GM12875 (cell line): ENCODE results near the gene SOBP.

ENCODE experiments used
- H3K4me3 ChIP-seq: one replicate; pipeline ENCODE4 v1.5.1; 2011; ENCODE audit warnings: low read depth, low read length, control low read depth
- TF ChIP-seq, protein P1 (sequence below): IDR thresholded peaks from 2 replicates; pipeline ENCODE4 v1.5.1; 2011; ENCODE audit warnings: low read depth, mild to moderate bottlenecking, control low read depth, inconsistent platforms, low read length, moderate library complexity, borderline replicate concordance; ENCODE audit not compliant: insufficient read depth

Gene SOBP

DNA sequence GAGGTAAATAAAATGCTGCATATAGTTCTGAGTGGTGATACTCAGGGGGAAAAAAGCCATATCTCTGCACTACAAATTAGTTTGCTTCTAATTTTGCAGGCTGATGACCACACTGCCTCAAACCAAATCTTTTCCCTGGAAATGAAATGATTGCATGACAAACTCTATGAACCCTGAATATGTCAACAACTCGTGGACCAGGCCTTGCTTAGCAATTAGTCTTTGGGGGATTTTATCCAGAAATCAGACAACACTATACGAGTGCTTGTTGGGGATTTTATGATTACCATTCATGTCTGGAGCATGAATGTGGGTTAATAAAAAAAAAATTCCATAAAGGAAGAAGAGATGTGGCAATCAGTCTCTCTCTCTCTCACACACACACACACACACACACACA lies 42.0 kb downstream of the SOBP start:
- H3K4me3 ChIP-seq: no peak overlapping the region
- TF ChIP-seq, protein P1, sequence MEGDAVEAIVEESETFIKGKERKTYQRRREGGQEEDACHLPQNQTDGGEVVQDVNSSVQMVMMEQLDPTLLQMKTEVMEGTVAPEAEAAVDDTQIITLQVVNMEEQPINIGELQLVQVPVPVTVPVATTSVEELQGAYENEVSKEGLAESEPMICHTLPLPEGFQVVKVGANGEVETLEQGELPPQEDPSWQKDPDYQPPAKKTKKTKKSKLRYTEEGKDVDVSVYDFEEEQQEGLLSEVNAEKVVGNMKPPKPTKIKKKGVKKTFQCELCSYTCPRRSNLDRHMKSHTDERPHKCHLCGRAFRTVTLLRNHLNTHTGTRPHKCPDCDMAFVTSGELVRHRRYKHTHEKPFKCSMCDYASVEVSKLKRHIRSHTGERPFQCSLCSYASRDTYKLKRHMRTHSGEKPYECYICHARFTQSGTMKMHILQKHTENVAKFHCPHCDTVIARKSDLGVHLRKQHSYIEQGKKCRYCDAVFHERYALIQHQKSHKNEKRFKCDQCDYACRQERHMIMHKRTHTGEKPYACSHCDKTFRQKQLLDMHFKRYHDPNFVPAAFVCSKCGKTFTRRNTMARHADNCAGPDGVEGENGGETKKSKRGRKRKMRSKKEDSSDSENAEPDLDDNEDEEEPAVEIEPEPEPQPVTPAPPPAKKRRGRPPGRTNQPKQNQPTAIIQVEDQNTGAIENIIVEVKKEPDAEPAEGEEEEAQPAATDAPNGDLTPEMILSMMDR: no peak

DNA sequence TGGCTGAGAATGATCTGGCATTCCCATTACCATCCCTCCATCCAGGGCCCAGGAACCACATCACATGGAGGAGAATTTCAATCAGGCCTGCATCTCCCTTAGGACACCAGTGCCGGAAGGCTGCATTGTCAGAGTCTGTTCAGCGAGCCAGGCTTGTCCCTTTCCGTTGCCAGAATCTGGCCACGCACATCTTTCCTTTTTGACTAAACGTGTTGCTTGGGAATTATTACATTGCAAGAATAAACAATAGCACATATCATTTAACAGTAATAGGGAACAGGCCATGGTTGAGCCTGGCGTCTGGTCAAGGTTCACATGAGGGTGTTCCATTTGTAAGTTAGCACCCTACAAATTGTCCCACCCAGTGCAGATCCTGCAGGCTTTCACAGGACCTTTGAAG lies 42.8 kb downstream of the SOBP start:
- TF ChIP-seq, protein P1: no peak
- H3K4me3 ChIP-seq: no peak overlapping the region

DNA sequence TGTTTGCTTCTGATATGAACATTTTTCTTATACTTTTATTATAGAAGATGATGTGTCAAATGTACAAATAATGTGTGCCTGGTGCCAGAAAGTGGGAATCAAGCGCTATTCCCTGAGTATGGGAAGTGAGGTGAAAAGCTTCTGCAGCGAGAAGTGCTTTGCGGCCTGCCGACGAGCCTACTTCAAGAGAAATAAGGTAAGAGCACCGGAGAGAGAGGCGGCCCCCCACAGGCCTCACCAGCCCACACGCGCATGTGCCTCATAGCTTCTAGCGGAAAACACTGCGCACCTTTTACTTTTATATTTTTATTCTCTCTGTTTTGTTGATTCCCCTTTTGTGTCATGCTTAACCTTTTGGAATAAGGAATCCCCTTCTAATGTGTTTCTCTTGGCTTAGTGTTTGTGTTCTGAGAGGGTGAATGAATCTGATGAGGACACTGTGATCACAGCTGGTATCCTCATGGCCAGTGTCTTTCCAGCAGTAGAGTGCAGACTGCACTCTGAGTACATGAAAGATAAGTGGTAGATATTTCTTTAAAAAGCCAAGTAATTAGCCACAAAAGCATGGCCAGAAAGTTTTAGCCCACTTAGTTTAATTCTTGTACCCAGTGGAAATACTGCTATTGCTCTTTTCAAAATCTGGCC lies 43.6 kb downstream of the SOBP start:
- TF ChIP-seq, protein P1: no peak

DNA sequence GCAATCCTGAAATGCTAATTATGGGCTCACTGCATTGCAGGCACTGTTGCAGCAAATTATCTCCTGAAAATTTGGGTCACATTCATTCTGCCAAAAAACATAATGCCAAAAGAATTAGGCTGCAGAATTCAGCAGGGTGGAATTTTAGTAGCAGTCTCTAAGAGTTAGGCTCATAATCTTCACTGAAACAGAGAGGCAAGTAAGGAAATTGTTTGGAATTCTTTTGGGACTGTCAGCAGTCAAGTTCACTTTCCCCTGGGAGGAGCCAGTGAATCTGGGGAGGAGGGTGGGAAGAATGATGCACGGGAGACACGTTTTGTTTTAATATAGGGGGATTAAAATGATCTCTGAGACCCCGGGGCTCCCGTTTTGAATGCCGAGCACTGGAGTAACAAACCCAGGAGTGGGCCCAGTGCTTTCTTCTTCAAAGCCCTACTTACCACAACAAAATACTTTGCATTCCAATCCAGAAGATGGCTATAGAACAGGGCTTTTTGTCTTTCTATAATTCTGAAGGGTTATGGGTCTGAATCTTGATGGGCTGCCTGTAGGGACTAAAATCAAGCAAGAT lies 44.7 kb downstream of the SOBP start:
- TF ChIP-seq, protein P1: no peak
- no peak overlapping the region for H3K4me3 ChIP-seq

More for the DNA sequence above, 43.6 kb downstream of the SOBP start:
- no peak overlapping the region for H3K4me3 ChIP-seq

DNA sequence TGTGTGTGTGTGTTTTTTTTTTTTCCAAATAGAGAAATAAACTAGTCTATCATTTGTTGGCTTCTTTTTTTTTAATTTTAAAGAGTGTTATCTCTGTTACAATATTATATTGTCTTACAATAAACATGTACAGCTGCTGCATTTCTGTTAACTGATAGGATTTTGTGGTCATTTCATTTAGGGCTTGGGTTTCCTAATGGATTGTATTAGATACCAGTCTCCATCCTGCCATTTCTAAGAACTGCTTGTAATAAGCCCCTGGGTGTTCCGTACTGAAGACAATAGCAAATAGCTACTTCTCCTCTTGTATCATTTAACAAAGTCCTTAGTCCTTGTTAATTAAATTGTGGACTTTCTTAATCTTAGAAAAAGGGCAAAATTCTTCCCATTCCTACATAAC lies 45.7 kb downstream of the SOBP start:
- TF ChIP-seq, protein P1: no peak
- H3K4me3 ChIP-seq: no peak overlapping the region

DNA sequence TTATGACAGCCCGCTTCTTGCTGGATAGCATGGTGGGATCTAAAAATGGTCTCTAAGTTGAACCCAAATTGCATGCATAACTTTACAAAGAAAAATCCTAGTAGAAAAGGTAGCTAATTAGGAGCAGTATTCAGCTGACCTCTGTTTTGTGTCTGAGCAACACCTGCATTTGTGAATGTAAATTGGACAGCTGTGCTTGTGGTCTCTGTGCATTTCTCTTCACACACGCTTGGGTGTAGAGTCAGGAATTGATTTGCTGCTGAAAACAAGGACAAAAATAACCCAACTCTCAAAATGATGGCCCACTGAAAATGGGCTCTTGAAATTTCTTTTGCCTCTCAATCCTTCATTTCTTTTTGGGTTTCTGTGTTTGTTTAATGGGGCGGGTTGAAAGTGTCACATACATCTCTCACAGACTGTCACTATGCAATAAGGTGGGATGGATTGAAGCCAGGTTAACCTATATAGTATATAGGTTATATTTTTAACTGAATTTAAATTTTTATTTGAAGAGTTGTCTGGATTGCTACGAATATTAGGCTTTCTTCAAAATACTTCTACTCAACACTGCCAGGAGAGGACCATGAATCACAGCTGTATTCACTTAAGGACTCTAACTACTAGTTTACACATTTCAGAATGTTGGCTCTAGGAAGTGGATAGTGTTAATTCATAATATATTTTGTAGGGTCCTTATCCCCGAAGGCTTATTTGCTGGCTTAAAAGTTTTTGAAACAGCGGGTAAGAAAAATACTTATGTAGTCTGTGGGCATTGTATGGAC lies 46.5 kb downstream of the SOBP start:
- TF ChIP-seq, protein P1: no peak
- no peak overlapping the region for H3K4me3 ChIP-seq

DNA sequence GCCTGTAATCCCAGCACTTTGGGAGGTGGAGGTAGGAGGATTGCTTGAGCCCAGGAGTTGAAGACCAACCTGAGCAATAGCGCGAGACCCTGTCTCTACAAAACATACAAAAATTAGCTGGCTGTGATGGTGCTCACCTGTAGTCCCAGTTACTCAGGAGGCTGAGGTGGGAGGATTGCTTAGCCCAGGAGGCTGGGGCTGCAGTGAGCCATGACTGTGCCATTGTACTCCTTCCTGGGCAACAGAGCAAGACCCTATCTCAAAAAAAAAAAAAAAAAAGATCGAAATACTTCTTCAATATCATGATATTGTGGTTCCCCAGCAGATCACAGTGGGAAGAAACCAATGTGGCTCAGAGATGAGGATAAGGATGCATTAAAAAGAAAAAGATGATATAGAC lies 47.6 kb downstream of the SOBP start:
- no peak overlapping the region for H3K4me3 ChIP-seq
- TF ChIP-seq, protein P1: no peak
